ENCODE results near the gene FBLIM1.

The FBLIM1 gene

DNA sequence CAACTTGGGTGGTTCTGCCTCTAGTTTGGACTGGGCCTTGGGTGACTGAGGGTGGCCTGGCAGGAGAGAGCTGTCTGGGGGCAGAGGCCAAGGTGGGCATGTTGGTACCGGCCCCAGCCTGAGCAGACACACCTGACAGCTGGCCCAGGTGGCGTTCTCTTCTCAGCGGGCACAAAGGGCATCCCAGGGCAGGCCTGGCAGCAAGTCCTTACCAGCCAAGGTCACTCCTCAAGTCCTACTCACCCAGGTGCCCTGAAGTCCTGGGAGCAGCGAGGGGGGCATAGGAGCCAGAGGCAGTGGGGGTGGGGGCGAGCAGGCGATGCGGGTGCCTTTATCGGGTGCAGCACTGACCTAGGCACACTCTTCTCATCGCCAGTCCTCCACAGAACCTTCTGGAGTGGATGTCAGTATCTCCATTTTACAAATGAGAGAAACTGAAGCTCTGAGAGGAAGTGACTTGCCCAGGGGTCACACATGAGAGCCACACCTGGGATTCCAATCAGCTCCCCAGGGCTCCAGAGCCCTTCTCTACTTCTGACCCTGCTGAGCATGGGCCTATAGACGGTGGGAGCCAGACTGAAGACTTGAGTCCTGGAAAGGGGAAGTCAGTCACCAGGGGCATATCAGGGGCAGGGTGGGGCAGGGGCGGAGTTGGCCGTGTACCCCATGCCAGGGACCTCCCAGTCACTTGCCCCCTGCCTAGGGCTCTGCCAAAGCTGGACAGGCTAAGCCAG is 23.1 kb upstream of the FBLIM1 start:
- no peak for TF ChIP-seq CTCF (IDR thresholded peaks at IDR 0.05; ENCODE audit: unreplicated experiment in 3 of 3)
- Mint-ChIP-seq H3K36me3 (ENCODE audit: low read depth) (peaks cover 12% of the 10 kb centered on the region), H3K4me3 (no peak overlapping the region), H3K4me1 (peaks cover 21% of the 10 kb centered on the region), H3K9me3 (no peaks in the 10 kb centered on the region), H3K27ac (no peak overlapping the region), H3K27me3 (ENCODE audit: low read depth) (no peaks in the 10 kb centered on the region)

GRCh38 chr1:15736038-15736891 is 22.3 kb upstream of the FBLIM1 start, which contains the start of gene SLC25A34:
Gene SLC25A34, plus strand, starts transcription at chr1:15736258. Its CDS starts 228 bp downstream, at chr1:15736486.
- peaks cover 21% of the 10 kb centered on the region for H3K4me1 Mint-ChIP-seq
- H3K9me3 Mint-ChIP-seq: no peaks in the 10 kb centered on the region
- H3K36me3 Mint-ChIP-seq (ENCODE audit: low read depth): peaks cover 12% of the 10 kb centered on the region
- TF ChIP-seq CTCF (IDR thresholded peaks at IDR 0.05; ENCODE audit: unreplicated experiment in 3 of 3): no peak
- peak within 1 kb of the TSS in 1 of 3 experiments; percentile 49 for H3K4me3 Mint-ChIP-seq
- no peaks in the 10 kb centered on the region for H3K27me3 Mint-ChIP-seq (ENCODE audit: low read depth)
- H3K27ac Mint-ChIP-seq: no peak within 1 kb of the TSS

DNA sequence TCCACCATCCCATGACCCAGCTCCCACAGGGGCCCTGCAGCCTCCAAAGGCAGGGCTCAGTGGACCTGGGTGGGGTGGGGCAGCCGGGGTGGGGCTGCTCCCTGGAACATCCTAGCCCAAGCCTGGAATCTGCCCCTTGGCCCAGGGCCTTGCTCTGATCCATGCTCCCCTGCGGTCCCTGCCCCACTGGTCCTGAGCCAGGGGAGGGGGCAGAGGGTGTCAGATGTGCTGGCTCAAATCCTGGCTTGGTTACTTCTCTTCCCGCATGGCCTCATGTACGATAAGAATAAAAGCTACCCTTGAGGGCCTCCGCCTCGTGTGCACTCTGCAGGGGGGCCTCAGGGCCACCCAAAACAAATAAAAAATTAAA is 21.7 kb upstream of the FBLIM1 start:
- Mint-ChIP-seq H3K4me3 (peak overlapping the region in 1 of 3 experiments; percentile 49), H3K9me3 (no peaks in the 10 kb centered on the region), H3K27me3 (ENCODE audit: low read depth) (no peaks in the 10 kb centered on the region), H3K27ac (no peak overlapping the region), H3K4me1 (peaks cover 21% of the 10 kb centered on the region), H3K36me3 (ENCODE audit: low read depth) (peaks cover 12% of the 10 kb centered on the region)
- no peak for TF ChIP-seq CTCF (IDR thresholded peaks at IDR 0.05; ENCODE audit: unreplicated experiment in 3 of 3)

DNA sequence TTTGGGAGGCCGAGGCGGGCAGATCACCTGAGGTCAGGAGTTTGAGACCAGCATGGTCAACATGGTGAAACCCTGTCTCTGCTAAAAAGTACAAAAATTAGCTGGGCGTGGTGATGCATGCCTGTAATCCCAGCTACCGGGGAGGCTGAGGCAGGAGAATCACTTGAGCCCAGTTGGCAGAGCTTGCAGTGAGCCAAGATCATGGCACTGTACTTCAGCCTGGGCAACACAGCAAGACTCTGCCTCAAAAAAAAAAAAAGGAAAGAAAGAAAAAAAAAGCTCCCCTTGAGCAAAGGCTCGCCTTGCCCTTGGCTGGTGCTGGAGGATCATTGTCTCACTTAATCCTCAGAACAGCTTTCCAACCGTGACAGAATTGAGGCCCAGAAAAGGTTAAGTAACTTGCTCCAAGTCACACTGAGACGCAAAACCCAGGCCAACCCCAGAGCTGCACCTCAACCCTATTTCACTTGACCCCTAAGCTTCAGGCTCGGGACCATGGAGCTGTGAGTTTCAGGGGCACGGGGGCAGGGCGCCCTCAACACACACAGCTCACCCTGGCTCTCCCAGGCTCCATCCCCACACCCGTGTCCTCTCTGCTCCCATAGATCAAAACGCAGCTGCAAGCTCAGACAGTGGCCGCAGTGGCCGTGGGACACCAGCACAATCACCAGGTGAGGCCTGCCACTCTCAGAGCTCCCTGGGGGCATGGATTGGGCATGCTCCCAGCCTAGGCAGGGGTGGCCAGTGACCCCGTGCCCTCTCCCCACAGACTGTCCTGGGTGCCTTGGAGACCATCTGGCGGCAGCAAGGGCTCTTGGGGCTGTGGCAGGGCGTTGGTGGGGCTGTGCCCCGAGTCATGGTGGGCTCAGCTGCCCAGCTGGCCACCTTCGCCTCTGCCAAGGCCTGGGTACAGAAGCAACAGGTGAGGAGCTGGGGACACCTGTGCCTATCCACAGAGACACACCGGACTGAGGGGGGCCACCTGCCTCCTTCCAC is 21.0 kb upstream of the FBLIM1 start:
- TF ChIP-seq CTCF (IDR thresholded peaks at IDR 0.05; ENCODE audit: unreplicated experiment in 3 of 3): no peak
- Mint-ChIP-seq H3K27ac (peak overlapping the region; percentile 50 to 91 (median 74)), H3K36me3 (ENCODE audit: low read depth) (peaks cover 9% of the 10 kb centered on the region), H3K4me1 (peaks cover 21% of the 10 kb centered on the region), H3K27me3 (ENCODE audit: low read depth) (no peaks in the 10 kb centered on the region), H3K9me3 (no peaks in the 10 kb centered on the region), H3K4me3 (peak overlapping the region in 2 of 3 experiments; percentile 55 to 62)

GRCh38 chr1:15738416-15739113 is 20.0 kb upstream of the FBLIM1 start:
- peaks cover 4% of the 10 kb centered on the region for H3K36me3 Mint-ChIP-seq (ENCODE audit: low read depth)
- peak overlapping the region in 1 of 3 experiments; percentile 65 for H3K27ac Mint-ChIP-seq
- H3K27me3 Mint-ChIP-seq (ENCODE audit: low read depth): no peaks in the 10 kb centered on the region
- H3K9me3 Mint-ChIP-seq: no peaks in the 10 kb centered on the region
- H3K4me3 Mint-ChIP-seq: peak overlapping the region in 1 of 3 experiments; percentile 42
- no peak for TF ChIP-seq CTCF (IDR thresholded peaks at IDR 0.05; ENCODE audit: unreplicated experiment in 3 of 3)
- peaks cover 21% of the 10 kb centered on the region for H3K4me1 Mint-ChIP-seq
